ENCODE measurements around the gene ABCC1.

Gene ABCC1

DNA sequence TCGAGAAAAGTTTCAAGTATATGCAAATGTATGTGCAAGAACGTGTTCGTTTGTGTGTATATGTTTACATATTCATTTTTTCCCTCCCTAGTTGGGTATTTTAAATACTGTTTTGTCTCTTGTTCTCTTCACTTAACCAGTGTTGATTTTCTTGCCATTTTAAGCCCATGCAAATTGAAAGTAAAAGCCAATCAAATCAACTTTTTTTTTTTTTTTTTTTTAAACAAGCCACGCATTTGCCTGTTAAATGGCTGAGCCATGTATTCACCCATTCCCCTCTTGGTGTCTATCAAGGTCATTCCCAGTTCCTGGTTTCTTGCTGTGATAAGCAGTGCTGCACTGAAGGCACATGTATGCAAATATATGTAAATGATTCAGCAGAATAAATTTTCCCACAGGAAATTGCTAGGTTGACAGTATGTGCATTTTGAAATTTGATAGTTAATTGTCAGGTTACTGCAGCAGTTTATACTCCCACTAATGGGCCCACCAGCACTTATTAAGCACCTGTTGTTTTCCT is 12.2 kb downstream of the ABCC1 start:
- H3K27ac ChIP-seq: no peak overlapping the region
- TF ChIP-seq, protein P1, sequence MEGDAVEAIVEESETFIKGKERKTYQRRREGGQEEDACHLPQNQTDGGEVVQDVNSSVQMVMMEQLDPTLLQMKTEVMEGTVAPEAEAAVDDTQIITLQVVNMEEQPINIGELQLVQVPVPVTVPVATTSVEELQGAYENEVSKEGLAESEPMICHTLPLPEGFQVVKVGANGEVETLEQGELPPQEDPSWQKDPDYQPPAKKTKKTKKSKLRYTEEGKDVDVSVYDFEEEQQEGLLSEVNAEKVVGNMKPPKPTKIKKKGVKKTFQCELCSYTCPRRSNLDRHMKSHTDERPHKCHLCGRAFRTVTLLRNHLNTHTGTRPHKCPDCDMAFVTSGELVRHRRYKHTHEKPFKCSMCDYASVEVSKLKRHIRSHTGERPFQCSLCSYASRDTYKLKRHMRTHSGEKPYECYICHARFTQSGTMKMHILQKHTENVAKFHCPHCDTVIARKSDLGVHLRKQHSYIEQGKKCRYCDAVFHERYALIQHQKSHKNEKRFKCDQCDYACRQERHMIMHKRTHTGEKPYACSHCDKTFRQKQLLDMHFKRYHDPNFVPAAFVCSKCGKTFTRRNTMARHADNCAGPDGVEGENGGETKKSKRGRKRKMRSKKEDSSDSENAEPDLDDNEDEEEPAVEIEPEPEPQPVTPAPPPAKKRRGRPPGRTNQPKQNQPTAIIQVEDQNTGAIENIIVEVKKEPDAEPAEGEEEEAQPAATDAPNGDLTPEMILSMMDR (conservative IDR thresholded peaks at IDR 0.05): no peak
- no peak for TF ChIP-seq ZFX (IDR thresholded peaks at IDR 0.05)

DNA sequence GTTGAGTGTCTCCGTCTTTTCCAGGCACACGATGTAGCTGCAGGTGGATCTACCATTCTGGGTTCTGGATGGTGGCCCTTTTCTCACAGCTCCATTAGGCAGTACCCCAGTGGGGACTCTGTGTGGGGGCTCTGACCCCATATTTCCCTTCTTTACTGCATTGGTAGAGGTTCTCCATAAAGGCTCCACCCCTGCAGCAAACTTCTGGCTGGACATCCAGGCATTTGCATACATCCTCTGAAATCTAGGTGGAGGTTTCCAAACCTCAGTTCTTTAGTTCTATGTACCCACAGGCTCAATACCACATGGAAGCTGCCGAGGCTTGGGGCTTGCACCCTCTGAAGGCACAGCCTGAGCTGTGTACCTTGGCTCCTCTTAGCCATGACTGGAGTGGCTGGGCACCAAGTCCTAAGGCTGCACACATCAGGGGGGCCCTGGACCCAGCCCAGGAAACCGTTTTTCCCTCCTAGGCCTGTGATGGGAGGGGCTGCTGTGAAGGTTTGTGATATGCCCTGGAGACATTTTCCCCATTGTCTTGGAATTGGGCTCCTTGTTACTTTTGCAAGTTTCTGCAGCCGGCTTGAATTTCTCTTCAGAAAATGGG is 14.0 kb downstream of the ABCC1 start:
- TF ChIP-seq, protein P1 (conservative IDR thresholded peaks at IDR 0.05): no peak
- no peak for TF ChIP-seq ZFX (IDR thresholded peaks at IDR 0.05)

DNA sequence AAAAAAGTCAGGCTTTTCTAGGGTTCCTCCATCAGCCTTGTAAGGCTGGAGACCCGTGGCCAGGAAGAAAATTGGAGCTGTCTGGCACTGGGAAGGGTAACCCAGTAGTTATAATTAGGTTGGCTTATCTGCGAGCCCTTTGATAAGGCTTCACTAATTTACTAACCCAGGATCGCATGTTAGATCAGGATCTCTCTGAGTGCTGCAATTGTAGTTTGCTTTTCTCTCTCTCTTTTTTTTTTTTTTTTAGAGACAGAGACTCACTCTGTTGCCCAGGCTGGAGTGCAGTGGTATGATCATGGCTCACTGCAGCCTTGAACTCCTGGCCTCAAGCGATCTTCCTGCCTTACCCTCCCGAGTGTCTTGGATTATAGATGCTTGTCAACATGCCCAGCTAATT is 17.0 kb downstream of the ABCC1 start:
- no peak for TF ChIP-seq ZFX (IDR thresholded peaks at IDR 0.05)
- TF ChIP-seq, protein P1 (conservative IDR thresholded peaks at IDR 0.05): no peak
- peak overlapping the region; percentile 23 for H3K27ac ChIP-seq

More for the DNA sequence above, 14.0 kb downstream of the ABCC1 start:
- no peak overlapping the region for H3K27ac ChIP-seq

DNA sequence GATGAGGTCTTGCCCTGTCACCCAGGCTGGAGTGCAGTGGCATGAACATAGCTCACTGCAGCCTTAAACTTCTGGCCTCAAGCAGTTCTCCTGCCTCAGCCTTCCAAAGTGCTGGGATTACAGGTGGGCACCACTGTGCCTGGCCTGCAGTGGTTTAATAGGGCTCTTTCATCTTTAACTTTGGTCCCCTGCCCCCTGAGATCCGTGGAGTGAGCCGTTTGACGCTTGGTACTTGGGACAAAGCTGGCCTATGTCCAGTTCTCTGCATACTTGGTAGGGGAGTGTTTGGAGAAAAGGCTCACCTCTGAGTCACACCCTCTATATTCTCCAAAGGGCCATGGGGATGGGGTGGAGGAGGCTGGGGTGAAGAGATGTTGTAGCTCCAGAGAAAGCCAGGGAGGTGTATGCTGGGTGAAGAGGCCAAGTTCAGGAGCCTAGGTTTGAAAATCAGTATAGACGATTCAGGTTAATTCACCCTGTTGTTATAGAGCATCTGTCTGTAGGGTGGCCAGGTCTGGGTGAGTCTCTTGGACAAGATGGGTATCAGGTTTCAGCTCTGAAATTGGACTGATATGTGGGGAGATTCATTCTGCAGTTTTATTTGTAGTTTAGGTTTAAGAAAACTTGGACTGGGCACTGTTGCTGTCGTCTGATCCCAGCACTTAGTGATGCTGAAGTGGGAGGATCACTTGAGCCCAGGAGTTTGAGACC is 17.6 kb downstream of the ABCC1 start:
- H3K27ac ChIP-seq: peak overlapping the region; percentile 23
- TF ChIP-seq ZFX (IDR thresholded peaks at IDR 0.05): no peak
- TF ChIP-seq, protein P1 (conservative IDR thresholded peaks at IDR 0.05): no peak

DNA sequence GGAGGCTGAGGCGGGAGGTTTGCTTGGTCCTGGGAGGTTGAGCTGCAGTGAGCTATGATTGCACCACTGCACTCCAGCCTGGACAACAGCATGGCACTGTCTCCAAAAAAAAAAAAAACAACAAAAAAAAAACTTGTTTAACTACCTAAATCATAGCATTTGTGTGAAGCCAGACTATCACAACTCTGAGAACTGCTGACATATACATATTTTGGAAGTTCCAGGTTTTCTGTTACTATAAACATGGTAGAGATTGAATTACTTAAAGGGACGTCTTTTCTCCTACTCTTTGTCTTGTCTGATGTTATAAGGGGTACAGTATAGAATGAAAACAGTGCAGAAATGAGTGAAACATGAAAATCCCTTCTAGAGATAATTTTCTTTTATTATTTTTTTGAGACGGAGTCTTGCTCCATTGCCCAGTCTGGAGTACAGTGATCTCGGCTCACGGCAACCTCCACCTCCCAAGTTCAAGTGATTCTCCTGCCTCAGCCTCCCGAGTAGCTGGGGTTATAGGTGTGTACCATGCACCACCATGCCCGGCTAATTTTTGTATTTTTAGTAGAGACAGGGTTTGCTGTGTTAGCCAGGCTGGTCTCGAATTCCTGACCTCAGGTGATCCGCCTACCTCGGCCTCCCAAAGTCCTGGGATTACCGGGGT is 18.4 kb downstream of the ABCC1 start:
- TF ChIP-seq, protein P1 (conservative IDR thresholded peaks at IDR 0.05): no peak
- TF ChIP-seq ZFX (IDR thresholded peaks at IDR 0.05): no peak
- no peak overlapping the region for H3K27ac ChIP-seq

DNA sequence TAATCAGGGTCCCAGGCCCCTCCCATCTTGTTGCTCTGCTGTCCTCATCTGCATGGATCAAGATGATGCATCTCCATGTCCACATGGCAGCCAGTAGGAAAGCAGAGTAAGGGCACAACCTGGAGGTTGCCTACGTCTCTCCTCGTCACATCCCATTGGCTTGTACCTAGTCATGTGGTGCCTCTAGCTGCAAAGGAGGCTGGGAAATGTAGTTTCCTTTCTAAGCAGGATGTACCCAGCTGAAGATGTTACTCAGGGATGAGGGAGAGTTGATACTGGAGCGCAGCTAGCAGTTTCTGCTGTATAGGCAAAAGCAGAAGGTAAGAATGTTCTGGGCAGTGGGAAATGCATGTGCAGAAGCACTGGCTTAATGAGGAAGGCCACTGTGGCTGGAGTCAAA is 20.8 kb downstream of the ABCC1 start:
- no peak for TF ChIP-seq ZFX (IDR thresholded peaks at IDR 0.05)
- TF ChIP-seq, protein P1 (conservative IDR thresholded peaks at IDR 0.05): no peak
- H3K27ac ChIP-seq: no peak overlapping the region
